OCI-LY3 (cell line): ENCODE measurements around the gene ZNF385C.

ENCODE experiments used
- EZH2phosphoT487 ChIP-seq: fragments of 200-600 bp; shearing (Covaris generic); IDR thresholded peaks from 2 replicates; pipeline ENCODE4 v1.6.1; 2018; ENCODE audit warnings: antibody characterized with exemption, mixed run types, low read depth
- TF ChIP-seq, protein P1 (sequence below): fragments of 200-600, 300-600 bp; sonication (generic); IDR thresholded peaks from 2 replicates; pipeline ENCODE4 v1.5.1; 2014; ENCODE audit warnings: antibody characterized with exemption, low read length, low read depth

DNA sequence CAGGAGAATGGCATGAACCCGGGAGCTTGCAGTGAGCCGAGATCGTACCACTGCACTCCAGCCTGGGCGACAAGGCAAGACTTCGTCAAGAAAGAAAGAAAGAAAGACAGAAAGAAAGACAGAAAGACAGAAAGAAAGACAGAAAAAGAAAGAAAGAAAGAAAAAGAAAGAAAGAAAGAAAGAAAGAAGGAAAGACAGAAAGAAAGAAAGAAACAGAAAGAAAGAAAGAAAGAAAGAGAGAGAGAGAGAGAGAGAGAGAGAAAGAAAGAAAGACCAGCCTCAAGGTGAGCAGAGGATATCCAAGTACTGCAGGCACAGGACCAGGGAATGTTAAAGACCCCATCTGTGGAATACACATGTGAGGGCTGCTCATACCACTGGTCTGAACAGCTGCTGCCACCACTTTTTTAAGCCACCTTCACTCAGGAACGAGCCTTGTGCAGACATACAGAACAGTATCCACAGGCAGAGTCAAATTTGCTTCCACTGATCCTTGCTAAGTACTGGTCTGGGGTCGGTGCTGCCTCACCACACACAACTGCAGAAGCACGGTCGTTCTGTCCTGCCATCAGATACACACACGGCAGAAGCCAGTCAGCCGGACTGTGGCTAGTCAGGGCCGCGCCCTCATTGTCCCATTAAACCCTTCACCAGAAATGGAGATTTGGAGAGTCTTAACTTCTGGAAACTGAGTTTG, 48.8 kb upstream of the ZNF385C start:
- TF ChIP-seq, protein P1, sequence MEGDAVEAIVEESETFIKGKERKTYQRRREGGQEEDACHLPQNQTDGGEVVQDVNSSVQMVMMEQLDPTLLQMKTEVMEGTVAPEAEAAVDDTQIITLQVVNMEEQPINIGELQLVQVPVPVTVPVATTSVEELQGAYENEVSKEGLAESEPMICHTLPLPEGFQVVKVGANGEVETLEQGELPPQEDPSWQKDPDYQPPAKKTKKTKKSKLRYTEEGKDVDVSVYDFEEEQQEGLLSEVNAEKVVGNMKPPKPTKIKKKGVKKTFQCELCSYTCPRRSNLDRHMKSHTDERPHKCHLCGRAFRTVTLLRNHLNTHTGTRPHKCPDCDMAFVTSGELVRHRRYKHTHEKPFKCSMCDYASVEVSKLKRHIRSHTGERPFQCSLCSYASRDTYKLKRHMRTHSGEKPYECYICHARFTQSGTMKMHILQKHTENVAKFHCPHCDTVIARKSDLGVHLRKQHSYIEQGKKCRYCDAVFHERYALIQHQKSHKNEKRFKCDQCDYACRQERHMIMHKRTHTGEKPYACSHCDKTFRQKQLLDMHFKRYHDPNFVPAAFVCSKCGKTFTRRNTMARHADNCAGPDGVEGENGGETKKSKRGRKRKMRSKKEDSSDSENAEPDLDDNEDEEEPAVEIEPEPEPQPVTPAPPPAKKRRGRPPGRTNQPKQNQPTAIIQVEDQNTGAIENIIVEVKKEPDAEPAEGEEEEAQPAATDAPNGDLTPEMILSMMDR = no peak
- no peak for TF ChIP-seq EZH2phosphoT487
